ENCODE measurements around the gene MTHFR. TPM values are rescaled to one million over a fixed set of nuclear protein-coding genes. Genes with fewer than 3 reads are reported as not detected.

The MTHFR gene
- total and polyA plus RNA-seq, 2 of the 4 experiments (the other 2 are of a cell fraction): 7.3 to 7.4 TPM

- H3K23ac ChIP-seq (ENCODE audit: low read depth, low read length): peak within 1 kb of the TSS; percentile 91
- ChIA-PET CTCF (no interaction called here), POLR2A (ENCODE audit: unreplicated experiment) (interaction anchor here (0.8 kb wide), 2 partner anchors 29 to 68 kb away, joined by 3 read pairs; no protein-coding TSS in a partner anchor)
- H3K9ac ChIP-seq (ENCODE audit: low read depth, low read length): peak within 1 kb of the TSS; percentile 91
- no peaks in the 10 kb centered on the region for H3K9me3 ChIP-seq (ENCODE audit: control insufficient read depth, insufficient read depth, low read length)
- H3K4me2 ChIP-seq (ENCODE audit: low read depth, low read length): peak within 1 kb of the TSS; percentile 94
- H3K36me3 ChIP-seq (ENCODE audit: control insufficient read depth, insufficient read depth, low read length): no peaks in the 10 kb centered on the region
- H3K9me1 ChIP-seq (ENCODE audit: insufficient read depth, low read length): peaks cover 16% of the 10 kb centered on the region; the same call in 1 of the 2 replicates
- DNase-seq: peak; percentile 87
- peak within 1 kb of the TSS; percentile 65 for H2BK5ac ChIP-seq (ENCODE audit: low read depth, low read length, poor library complexity, severe bottlenecking)
- peak within 1 kb of the TSS; percentile 86 to 95 for H4K8ac ChIP-seq (ENCODE audit: low read depth in 2 of 2, low read length in 2 of 2)
- peak; percentile 81 for ATAC-seq (ENCODE audit: low read depth)
- peak within 1 kb of the TSS; percentile 54 for H3K56ac ChIP-seq (ENCODE audit: extremely low read depth, insufficient read depth, low read length)
- intact Hi-C loops (cut with micrococcal nuclease): loop anchor here (2.0 to 10.0 kb wide), 2 partner anchors 67 to 461 kb away; partner anchors contain the start of gene UBIAD1
- peak within 1 kb of the TSS; percentile 89 for H4K91ac ChIP-seq (ENCODE audit: insufficient read depth, low read depth, low read length)
- H2BK15ac ChIP-seq (ENCODE audit: low read depth, low read length): no peak within 1 kb of the TSS
- peak within 1 kb of the TSS; percentile 92 for H3K14ac ChIP-seq (replicated peaks; ENCODE audit: low read depth, low read length)
- in situ Hi-C loops (cut with MboI; ENCODE audit: low sequenced_read_pairs): no loop called here
- H4K20me1 ChIP-seq (ENCODE audit: insufficient read depth, low read length): peaks cover 4% of the 10 kb centered on the region; the same call in 1 of the 2 replicates
- H2AK9ac ChIP-seq (replicated peaks; ENCODE audit: low read depth, low read length, poor library complexity): peak within 1 kb of the TSS; percentile 92
- H3K4me3 ChIP-seq (ENCODE audit: insufficient read depth, low read depth, low read length): peak within 1 kb of the TSS; percentile 80
- peaks cover 20 to 22% of the 10 kb centered on the region in 2 experiments for H3K79me1 ChIP-seq (ENCODE audit: low read depth in 1 of 2, low read length in 2 of 2)
- peak within 1 kb of the TSS; percentile 45 for H3K18ac ChIP-seq (ENCODE audit: low read depth, low read length)
- H2BK20ac ChIP-seq (ENCODE audit: low read depth, low read length): no peak within 1 kb of the TSS; the same call in 1 of the 2 replicates
- dilution Hi-C loops (cut with HindIII; ENCODE audit: low sequenced_read_pairs, unreplicated experiment): no loop called here
- peak within 1 kb of the TSS; percentile 62; the same call in 1 of the 2 replicates for H2BK120ac ChIP-seq (ENCODE audit: low read depth, low read length)
- peak within 1 kb of the TSS; percentile 95 for H3K4ac ChIP-seq (ENCODE audit: low read depth, low read length)
- WGBS, 2 experiments (ENCODE audit: extremely low coverage in 2 of 2, insufficient read length in 1 of 2): 1% methylated on average over 33 of the region's 59 CpGs; no CpG with 5 or more reads in 1 of the 2 experiments
- H4K5ac ChIP-seq (ENCODE audit: low read depth, low read length): peak within 1 kb of the TSS; percentile 26
- peak; percentile 87 for TF ChIP-seq MXI1 (IDR thresholded peaks at IDR 0.05; ENCODE audit: borderline replicate concordance, low read depth, low read length)
- TF ChIP-seq CEBPB (IDR thresholded peaks at IDR 0.05; ENCODE audit: low read depth, low read length): no peak
- TF ChIP-seq USF2 (IDR thresholded peaks at IDR 0.05; ENCODE audit: low read depth, low read length): peak; percentile 98
- TF ChIP-seq FOS (IDR thresholded peaks at IDR 0.05; ENCODE audit: low read depth, low read length): 0 out of 2 replicates have a peak, but pooled peaks have one; percentile 26
- peak; percentile 74 for TF ChIP-seq BHLHE40 (IDR thresholded peaks at IDR 0.05; ENCODE audit: low read depth, low read length)
- TF ChIP-seq ELK1 (IDR thresholded peaks at IDR 0.05; ENCODE audit: borderline replicate concordance, low read depth, low read length): no peak
- TF ChIP-seq MAZ (IDR thresholded peaks at IDR 0.05; ENCODE audit: borderline replicate concordance, low read depth, low read length): peak; percentile 42; the same call in 1 of the 2 replicates
- peak within 1 kb of the TSS; percentile 89 for H2AK5ac ChIP-seq (ENCODE audit: low read depth, low read length)
- peak within 1 kb of the TSS; percentile 66 for H3K27ac ChIP-seq (ENCODE audit: insufficient read depth, low read length)
- no peaks in the 10 kb centered on the region for H3K27me3 ChIP-seq (ENCODE audit: control insufficient read depth, insufficient read depth, low read length)
- peaks cover 9% of the 10 kb centered on the region for H3K4me1 ChIP-seq (ENCODE audit: control insufficient read depth, insufficient read depth, low read length)
- peak within 1 kb of the TSS; percentile 100 for H2AFZ ChIP-seq (replicated peaks; ENCODE audit: low read length, poor library complexity)
- BruUV-seq (replicated peaks): no TSS peak
These were observed 69.7 kb downstream of the MTHFR start, which contains the start of gene AGTRAP for GRCh38 chr1:11735854-11736745. Gene AGTRAP (plus strand): TSS chr1:11736136. CDS start chr1:11736209, 73 bp downstream.
